Measurements from ENCODE around the gene PID1. TPM values are rescaled to one million over a fixed set of nuclear protein-coding genes. Genes with fewer than 3 reads are reported as not detected.

Gene PID1
- total RNA-seq, 2 donors from 2014 or later, result 0.55 to 1.6 TPM

DNA sequence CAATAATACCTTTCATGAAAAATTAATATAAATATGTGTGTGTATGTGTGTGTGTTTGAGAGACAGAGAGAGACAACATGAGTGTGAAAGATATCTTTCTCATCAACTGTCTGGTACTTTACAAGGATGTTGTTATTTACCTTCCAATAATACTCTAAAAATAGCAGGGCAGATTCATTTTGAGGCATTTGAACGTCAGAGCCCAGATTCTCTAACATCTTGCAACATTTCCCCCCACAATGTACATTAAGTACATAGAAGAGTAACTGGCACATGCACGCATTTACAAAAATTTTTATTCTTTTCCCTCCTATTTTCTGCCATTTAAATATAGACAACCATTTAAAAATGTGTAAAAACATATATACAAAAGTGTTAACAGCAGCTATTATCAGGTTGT lies 100.9 kb downstream of the PID1 start:
- Histone ChIP-seq H3K36me3 (ENCODE audit: control insufficient read depth, insufficient read depth, low read length) (no peaks in the 10 kb centered on the region), H3K9me3 (ENCODE audit: control insufficient read depth, low read length) (no peaks in the 10 kb centered on the region), H3K27me3 (ENCODE audit: control insufficient read depth, insufficient read depth, low read length, poor library complexity, severe bottlenecking) (no peaks in the 10 kb centered on the region), H3K9ac (ENCODE audit: extremely low read depth, low read length, poor library complexity, severe bottlenecking) (no peak overlapping the region), H3K4me3 (ENCODE audit: low read length) (no peak overlapping the region), H3K4me1 (ENCODE audit: control insufficient read depth, insufficient read depth, low read length) (no peaks in the 10 kb centered on the region), H3K27ac (ENCODE audit: low read depth, low read length) (no peak overlapping the region)
- DNase-seq, result no peak
- TF ChIP-seq, protein P1, sequence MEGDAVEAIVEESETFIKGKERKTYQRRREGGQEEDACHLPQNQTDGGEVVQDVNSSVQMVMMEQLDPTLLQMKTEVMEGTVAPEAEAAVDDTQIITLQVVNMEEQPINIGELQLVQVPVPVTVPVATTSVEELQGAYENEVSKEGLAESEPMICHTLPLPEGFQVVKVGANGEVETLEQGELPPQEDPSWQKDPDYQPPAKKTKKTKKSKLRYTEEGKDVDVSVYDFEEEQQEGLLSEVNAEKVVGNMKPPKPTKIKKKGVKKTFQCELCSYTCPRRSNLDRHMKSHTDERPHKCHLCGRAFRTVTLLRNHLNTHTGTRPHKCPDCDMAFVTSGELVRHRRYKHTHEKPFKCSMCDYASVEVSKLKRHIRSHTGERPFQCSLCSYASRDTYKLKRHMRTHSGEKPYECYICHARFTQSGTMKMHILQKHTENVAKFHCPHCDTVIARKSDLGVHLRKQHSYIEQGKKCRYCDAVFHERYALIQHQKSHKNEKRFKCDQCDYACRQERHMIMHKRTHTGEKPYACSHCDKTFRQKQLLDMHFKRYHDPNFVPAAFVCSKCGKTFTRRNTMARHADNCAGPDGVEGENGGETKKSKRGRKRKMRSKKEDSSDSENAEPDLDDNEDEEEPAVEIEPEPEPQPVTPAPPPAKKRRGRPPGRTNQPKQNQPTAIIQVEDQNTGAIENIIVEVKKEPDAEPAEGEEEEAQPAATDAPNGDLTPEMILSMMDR (conservative IDR thresholded peaks at IDR 0.05), result no peak
- Mint-ChIP-seq H3K36me3 (ENCODE audit: low read depth) (no peaks in the 10 kb centered on the region), H3K27me3 (ENCODE audit: insufficient read depth) (no peaks in the 10 kb centered on the region), H3K4me1 (no peaks in the 10 kb centered on the region), H3K4me3 (no peak overlapping the region), H3K9me3 (no peaks in the 10 kb centered on the region), H3K27ac (no peak overlapping the region)
- 81% methylated on average over 2 of the region's 2 CpGs; no CpG with 5 or more reads in 1 of the 2 experiments for WGBS, 2 experiments (ENCODE audit: insufficient coverage in 1 of 2, insufficient read length in 1 of 2)

DNA sequence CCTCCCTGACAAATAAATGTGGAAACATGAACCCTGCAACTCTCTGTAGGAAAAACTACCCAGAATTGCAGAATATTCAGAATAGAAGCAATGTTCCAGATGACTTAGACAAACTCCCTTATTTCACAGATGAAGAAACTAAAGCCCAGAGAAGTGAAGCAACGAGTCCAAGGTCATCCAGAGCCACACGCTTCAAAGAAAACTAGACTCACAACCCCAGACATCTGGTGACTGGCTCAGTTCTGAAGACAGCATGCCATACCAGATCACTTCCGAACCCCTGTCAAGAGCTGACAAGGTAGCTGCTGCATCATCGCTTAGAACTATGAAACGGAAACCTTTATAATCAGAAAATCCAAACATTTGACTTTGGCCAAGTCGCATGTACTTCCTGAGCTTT lies 101.3 kb downstream of the PID1 start:
- Histone ChIP-seq H3K27me3 (ENCODE audit: control insufficient read depth, insufficient read depth, low read length, poor library complexity, severe bottlenecking) (no peaks in the 10 kb centered on the region), H3K9ac (ENCODE audit: extremely low read depth, low read length, poor library complexity, severe bottlenecking) (no peak overlapping the region), H3K36me3 (ENCODE audit: control insufficient read depth, insufficient read depth, low read length) (no peaks in the 10 kb centered on the region), H3K9me3 (ENCODE audit: control insufficient read depth, low read length) (no peaks in the 10 kb centered on the region), H3K4me3 (ENCODE audit: low read length) (no peak overlapping the region), H3K27ac (ENCODE audit: low read depth, low read length) (no peak overlapping the region), H3K4me1 (ENCODE audit: control insufficient read depth, insufficient read depth, low read length) (no peaks in the 10 kb centered on the region)
- DNase-seq, result no peak
- Mint-ChIP-seq H3K36me3 (ENCODE audit: low read depth) (no peaks in the 10 kb centered on the region), H3K4me3 (no peak overlapping the region), H3K4me1 (no peaks in the 10 kb centered on the region), H3K27me3 (ENCODE audit: insufficient read depth) (no peaks in the 10 kb centered on the region), H3K9me3 (no peaks in the 10 kb centered on the region), H3K27ac (no peak overlapping the region)
- TF ChIP-seq, protein P1 (conservative IDR thresholded peaks at IDR 0.05), result no peak
- 92 to 97% methylated on average over 5 to 6 of the region's 6 CpGs for WGBS, 2 experiments (ENCODE audit: insufficient coverage in 1 of 2, insufficient read length in 1 of 2)

DNA sequence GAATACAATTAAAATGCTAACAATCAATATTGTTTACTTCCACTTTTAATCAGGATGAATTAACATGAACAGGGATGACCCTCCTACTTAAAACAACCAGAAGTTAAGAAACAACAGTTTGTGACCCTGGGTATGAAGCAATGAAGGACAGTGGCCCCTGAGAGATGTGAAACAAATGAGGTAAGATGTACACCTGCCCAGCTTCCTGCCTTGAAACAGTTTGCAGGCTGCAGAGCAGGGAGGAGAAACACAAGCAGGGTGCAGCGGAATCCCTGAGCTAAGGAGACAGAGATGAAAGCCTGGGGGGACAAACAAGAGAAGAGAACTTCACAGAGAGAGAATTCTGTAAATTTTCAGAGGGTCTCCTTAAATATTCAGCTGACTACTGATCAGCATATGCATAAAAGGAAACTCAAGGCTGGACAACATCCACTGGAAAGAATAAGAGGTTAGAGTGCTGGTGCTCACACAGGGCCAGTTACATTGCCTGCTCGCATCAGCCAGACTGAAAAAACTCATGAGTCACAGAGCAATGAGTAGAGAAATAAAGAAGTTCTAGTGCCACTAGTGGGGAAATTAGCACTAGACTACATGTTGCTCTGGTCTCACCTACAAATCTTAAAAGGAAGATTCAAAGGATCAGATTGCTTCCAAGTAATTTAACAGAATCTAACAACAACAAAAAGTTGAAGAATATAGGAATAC lies 106.4 kb downstream of the PID1 start:
- H3K27me3 ChIP-seq (ENCODE audit: control insufficient read depth, insufficient read depth, low read length, poor library complexity, severe bottlenecking), result no peaks in the 10 kb centered on the region
- no peak overlapping the region for H3K9ac ChIP-seq (ENCODE audit: extremely low read depth, low read length, poor library complexity, severe bottlenecking)
- WGBS, 2 experiments (ENCODE audit: insufficient coverage in 1 of 2, insufficient read length in 1 of 2), result 87 to 96% methylated on average over 2 of the region's 2 CpGs
- DNase-seq, result no peak
- Mint-ChIP-seq H3K27ac (no peak overlapping the region), H3K36me3 (ENCODE audit: low read depth) (no peaks in the 10 kb centered on the region), H3K4me3 (no peak overlapping the region), H3K4me1 (peaks cover 5% of the 10 kb centered on the region), H3K27me3 (ENCODE audit: insufficient read depth) (no peaks in the 10 kb centered on the region), H3K9me3 (no peaks in the 10 kb centered on the region)
- H3K4me3 ChIP-seq (ENCODE audit: low read length), result no peak overlapping the region
- no peaks in the 10 kb centered on the region for H3K36me3 ChIP-seq (ENCODE audit: control insufficient read depth, insufficient read depth, low read length)
- no peaks in the 10 kb centered on the region for H3K9me3 ChIP-seq (ENCODE audit: control insufficient read depth, low read length)
- peak overlapping the region; percentile 30 for H3K27ac ChIP-seq (ENCODE audit: low read depth, low read length)
- TF ChIP-seq, protein P1 (conservative IDR thresholded peaks at IDR 0.05), result no peak
- no peaks in the 10 kb centered on the region for H3K4me1 ChIP-seq (ENCODE audit: control insufficient read depth, insufficient read depth, low read length)

Measured in endodermal cell (in vitro differentiated cells).